Activated CD4-positive, alpha-beta T cell treated with anti-CD3 and anti-CD28 coated beads, Interleukin-2, amount 50 U/mL, for 4 hours (primary cell): Measurements from ENCODE around the gene CD300LD.
"Not testable (repeated sequence)": the region's sequence is repeated elsewhere in the genome, so short reads cannot be mapped to it uniquely, and the experiment has no call there.

Experiments
- DNase-seq, 2 experiments: peaks; one replicate each; pipeline ENCODE4 v3.0.0-alpha.2; 2020

Gene CD300LD

DNA sequence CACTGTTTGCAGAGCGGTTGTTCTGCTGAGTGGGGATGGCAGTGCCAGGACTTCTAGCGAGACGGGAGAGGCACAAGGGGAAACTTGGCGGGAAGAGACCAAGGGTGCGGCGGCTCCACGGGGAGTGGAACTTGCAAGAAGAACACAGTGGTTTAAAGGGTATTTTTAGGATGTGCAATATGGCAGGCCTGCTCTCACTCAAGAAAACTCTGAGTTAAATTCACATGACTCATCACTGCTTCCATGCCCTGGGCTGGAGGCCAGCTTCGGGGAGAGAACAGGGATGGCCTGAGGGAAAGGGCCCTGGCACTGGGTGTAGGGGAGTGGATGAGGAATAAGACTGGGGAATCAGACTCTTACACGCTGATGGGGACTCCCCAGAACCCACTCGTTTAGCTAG lies 13.3 kb upstream of the CD300LD start:
- no peak for DNase-seq

DNA sequence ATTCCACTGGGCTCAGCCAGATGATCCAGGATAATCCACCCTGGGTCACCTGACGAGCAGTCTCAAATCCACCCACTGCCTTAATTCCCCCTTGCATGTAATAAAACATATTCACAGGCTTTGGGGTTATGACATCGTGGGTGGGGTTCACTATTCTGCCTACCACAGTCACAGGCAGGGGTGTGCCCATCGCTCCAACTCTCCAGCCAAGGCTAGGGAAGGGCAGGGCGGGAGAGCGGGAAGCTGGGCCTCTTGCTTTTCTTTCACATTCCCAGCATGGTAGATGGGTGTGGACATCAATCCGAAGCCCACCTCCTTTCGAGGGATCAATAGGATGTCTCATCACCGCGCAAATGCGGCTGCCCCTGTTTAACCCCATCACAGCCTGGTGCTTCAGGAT lies 12.7 kb upstream of the CD300LD start:
- DNase-seq = no peak

DNA sequence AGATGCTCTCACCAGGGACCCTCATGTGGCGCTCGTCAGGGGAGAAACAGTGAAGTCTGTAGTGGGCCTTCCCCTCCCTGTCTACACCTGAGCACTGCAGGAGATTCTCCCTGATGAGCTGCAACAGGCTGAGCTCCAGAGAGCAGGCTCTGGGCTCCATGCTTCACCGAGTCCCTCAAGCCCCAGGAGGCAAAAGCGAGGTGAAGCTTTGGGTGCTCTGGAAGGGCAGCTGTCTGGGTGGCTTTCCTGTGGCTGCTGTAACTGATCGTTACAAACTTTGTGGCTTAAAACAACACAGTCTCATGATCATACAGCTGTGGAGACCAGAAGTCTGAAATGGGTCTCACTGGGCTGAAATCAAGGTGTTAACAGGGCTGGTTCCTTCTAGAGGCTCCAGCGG lies 12.1 kb upstream of the CD300LD start:
- no peak for DNase-seq

DNA sequence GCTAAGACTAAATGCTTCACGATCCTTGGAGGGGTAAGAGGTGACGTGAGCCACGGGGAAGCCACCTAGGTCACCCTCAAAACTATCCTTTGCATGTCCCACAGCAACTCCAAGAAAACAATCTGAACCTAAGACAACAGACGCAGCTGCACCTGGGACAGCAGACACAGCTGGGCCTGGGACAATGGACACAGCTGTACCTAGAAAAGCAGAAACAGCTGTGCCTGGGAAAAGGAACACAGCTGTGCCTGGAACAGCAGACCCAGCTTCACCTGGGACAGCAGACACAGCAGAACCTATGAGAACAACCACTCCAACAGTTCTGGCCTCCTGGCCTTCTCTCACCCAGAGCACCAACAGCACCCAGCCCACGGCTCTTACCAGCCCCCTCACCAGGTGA lies 11.7 kb upstream of the CD300LD start:
- no peak for DNase-seq

DNA sequence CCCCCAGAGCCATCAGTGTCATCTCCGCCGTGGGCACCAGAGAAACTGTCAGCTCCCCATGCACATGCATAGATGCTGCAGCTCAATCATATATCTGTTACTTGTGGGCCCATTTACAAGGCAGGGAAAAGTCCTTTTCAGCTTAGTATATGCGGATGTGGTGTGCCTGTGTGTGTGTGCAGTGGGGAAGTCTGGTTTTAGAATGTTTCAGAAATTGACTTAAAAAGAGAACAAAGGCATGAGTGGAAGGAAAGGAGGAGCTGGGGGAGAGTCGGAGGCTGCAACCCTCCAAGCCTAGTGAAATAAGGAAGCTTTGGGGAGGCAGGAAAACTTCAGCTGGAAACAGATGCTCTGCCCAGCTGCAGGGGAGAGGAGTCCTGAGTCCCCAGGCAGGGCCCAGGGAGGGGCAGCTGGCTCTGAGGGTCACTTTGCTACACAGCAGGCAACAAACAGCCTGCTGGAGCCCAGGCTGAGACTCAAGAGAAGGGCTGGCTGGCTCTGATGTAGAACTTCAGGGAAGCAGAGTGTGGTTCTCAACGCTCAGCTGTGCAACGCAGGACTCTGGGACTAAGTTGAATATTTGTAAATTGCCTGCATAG lies 11.1 kb upstream of the CD300LD start:
- DNase-seq = no peak

DNA sequence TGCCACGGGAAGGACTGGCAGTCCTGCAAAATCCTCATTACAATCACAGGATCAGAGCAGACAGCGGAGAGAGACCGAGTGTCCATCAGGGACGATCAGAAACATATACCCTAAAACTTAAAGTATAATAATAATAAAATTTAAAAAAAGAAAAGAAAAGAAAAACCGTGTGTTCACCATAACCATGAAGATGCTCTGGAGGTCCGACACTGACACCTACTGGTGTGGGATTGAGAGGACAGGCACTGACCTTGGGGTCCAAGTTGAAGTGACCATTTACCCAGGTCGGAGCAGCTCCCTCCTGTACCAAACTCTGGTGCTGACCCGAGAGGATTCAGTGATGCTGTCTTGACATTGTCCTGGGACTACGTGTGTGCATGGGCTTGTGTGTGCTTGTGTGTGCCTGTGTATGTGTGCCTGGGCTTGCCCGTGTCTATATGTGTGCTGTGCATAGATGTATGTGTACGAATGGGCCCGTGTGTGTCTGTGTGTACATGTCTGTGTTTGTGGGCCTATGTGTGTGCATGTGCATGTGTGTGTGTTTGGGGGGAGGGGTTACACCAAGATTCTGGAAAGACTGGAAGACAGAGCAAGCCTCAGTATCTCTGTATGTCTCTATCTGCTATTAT lies 10.0 kb upstream of the CD300LD start:
- peak in 1 of 2 experiments; percentile 5 for DNase-seq

DNA sequence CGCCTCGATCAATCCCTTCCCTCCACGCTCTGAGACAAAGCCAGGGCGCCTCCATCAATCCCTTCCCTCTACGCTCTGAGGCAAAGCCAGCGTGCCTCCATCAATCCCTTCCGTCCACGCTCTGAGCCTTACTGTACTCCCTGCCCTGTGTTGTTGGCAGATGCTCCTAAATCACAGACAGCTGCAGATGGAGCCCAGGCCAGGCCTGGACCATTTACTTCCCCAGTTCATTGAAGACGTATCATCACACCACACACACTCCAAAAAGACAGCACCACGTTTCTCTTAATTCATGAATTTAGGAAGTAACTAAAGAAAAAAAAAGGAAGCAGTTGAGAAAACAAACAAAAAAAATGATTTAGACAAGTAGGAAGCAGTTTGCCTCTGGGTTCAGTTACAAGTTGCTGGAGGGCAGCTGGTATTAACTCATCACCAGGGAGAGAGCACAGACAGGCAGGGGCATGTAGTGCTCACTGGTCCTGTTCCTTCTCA lies 7.4 kb upstream of the CD300LD start:
- DNase-seq = no peak

DNA sequence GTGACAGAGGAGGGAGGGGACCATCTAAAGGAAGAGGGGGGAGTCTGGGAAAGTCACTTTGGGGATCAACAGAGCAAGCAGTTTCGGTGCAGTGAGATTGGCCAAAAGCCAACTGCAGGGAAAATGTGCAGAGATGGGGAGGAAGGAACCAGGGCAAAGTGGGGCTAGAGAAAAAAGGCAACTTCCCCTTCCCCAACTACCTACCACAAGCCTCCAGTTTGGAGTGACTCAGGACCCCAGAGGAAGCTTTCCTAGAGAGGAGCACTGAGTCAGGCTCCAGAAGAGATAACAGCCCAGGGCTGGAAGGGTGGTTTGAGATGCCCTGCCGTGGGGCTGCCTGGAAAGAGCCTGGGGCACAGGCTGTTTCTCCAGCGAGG lies 6.9 kb upstream of the CD300LD start:
- DNase-seq = no peak

DNA sequence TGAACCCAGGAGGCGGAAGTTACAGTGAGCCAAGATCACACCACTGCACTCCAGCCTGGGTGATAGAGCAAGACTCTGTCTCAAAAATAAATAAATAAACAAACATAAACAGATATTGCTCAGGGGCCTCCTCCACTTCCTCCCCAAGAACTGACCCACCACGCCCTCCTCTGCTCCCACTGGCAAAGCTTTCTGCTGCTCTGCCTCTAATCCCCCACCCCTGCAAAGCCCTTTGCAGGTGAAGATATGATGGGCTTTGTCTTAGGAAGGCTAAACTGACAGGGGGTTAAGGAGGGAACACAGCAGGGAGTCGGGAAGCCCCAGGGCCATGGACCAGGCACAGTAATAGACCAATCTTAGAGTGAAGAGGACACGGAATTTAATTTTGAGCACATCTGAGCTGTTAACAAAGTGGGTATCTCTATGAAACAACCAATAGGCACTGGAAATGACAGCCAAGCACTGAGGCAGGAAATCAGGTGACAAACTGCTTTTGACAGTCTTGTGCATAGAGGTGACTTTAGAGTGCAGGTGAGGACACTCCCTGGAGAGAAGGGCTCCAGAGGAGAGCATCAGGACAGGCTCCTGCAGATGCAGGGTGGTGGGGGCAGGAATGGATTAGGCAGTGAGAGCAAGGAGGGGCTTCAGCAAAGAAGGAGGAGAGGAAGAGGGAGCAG lies 6.4 kb upstream of the CD300LD start:
- no peak for DNase-seq

DNA sequence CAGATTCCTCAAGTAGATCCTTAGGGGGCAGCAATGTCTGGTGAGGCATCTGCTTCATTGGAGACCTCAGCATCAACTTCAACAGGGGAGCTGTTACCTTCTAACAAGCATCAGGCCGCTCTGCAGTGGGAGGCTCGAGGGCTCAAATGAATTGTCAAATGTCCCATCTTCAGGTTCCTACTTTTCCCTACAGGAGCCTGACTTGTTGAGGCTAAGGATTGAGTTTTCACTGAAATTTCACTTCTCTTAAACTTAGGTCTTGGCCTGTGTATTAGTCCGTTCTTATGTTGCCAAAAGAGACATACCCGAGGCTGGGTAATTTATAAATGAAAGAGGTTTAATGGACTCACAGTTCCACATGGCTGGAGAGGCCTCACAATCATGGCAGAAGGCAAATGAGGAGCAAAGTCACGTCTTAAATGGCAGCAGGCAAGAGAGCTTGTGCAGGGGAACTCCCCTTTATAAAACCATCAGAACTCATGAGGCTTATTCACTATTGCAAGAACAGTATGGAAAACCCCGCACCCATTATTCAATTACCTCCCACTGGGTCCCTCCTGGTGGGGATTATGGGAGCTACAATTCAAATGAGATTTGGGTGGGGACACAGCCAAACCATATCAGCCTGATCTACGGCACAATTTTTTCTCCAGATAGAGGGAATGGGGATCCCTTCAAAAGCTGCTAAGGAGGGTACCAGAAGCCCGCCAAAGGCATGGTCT lies 5.1 kb upstream of the CD300LD start:
- DNase-seq = no peak

DNA sequence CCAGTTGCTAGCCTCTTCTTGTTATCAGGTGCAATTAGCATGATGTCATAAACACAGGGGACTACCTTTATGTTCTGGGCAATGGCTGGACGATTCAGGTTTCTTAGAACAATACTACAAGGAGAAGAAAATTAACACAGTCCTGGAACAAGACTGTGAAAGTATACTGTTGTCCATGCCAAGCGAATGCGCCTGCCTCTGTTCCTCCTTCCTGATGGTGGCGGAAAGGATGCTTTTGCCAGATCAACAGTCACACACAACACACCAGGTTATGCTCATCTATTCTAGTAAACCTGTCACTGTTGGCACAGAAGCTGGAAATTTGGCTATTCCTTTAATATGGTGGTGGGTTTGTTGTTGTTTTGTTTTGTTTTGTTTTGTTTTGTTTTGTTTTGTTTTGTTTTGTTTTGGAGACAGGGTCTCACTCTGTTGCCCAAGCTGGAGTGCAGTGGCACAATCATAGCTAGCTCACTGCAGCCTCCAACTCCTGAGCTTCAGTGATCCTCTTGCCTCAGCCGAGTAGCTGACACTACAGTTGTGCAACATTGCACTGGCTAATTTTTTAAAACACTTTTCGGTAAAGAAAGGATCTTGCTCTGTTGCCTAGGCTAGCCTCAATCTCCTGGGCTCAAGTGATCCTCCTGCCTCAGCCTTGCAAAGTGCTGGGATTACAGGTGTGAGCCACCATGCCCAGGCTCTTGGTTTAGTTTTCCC lies 3.1 kb upstream of the CD300LD start:
- DNase-seq = no peak

DNA sequence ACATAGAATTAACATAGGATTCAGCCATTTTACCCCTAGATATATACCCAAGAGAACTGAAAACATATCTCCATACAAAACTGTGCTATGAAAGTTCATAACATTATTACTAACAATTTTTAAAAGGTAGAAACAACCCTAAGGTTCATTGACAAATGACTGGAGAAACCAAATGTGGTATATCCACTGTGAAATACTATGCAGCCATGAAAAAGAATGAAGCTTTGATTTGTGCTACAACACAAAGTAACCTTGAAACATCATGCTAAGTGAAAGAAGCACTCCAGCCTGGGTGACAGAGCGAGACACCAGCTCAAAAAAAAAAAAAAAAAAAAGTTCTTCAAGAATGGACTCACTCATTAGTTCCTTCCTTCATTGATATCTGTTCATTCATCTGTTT lies 580 bp downstream of the CD300LD start:
- no peak for DNase-seq

DNA sequence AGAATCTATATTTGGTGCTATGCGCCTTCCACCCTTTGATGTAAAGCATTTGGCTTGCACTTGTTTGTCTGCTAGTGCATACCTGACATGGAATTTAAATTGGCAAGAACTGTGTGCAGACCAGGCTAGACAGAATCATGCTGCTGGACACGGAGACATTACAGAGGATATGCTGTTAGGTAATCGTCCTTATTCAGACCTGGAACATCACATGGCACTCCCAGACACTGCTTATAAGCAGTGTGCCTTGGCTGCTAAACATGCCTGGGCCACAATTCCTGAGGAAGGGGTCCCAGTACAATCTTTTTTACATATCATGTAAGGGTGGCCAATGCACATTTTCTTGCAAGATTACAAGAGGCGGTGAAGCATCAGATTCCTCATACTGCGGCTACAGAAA lies 6.4 kb downstream of the CD300LD start:
- no peak for DNase-seq

DNA sequence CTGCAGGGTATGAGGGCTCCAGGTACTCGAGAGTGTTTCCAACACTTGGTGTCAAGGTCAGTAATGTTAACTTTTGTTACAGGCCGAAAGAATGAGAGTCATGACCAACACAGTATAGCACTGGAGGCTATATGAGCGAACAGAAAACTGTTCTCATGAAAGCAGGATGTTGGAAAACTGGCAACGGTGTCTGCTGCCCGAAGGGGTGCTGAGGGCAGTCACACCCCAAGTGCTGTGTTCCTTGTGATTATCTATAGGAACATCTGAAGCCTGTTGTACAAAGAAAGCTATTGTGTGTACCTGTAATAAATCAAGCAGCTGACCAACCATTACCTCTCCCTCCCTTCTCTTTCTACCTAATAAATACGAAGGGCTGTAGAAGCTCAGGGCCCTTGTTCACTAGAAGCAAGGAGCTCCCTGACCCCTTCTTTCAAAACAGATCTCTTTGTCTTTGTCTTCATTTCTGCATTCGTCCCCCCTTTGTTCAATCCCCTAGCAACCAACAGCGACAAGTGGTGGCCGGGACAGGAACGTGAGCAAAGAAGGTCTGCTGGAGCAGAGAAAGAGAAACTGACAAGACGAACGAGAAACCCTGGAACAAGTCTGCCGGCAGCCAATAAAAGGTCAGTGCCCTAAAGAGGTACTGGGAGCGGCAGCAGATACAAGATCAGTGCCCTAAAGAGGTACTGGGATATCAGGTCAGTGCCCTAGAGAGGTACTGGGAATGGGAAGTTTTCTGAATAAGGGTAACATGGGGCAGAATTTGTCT lies 7.6 kb downstream of the CD300LD start:
- DNase-seq = no peak

DNA sequence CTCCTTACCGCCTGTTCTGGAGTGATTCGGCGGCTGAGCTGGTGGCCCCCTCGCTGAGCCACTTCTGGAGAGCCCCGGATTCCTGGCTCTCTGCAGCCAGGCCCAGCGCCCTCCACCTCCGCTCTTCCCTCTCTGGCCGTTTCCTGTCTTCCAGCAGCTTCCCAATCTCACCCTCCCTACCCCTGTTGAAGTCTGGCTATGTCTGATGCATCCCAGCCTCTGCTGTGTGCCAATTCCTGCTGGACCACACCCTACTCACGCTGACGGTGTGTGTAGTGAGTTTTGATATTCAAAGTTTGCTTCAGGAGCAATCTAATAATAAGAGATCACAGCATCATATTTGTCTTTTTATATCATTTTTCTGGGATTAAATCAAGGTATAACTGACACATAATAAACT lies 9.4 kb downstream of the CD300LD start:
- DNase-seq = no peak

DNA sequence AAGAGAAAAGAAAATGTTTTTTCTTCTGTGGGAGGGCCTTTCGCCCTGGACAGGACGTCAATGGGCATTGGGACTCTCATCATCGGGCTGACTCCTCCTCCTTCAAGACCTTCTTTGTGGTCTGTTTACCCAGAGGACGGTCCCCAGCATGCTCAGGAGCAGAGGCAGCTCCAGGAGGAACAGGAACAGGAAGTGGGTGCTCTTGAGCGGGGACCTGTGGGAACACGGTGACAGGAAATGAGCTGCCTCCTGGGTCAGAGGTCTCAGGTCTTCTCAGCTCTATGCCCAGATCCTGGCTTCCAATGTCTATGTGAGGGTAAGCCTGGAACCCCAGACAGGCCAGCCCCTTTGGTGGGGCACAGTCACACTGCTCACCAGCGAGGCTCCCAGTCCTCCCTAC lies 12.2 kb downstream of the CD300LD start:
- DNase-seq = no peak

DNA sequence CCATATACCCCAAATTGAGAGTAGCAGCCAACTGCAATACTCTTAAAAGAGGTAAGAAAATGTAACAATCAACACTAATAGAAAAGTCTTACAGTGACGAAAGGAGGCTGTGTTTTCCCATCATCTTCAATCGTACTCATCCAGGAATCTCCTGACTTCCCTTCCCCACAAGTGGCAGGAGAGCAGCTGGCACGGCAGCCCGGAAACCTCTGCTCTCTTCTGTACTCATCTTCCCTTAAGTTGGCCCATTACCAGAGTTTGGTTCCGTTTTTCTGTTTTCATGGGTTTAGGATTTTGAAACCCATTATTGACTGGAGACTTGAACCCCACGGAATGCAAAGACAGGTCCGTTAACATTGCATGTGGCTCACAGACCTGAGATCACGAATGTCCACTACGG lies 13.1 kb downstream of the CD300LD start:
- DNase-seq = no peak

DNA sequence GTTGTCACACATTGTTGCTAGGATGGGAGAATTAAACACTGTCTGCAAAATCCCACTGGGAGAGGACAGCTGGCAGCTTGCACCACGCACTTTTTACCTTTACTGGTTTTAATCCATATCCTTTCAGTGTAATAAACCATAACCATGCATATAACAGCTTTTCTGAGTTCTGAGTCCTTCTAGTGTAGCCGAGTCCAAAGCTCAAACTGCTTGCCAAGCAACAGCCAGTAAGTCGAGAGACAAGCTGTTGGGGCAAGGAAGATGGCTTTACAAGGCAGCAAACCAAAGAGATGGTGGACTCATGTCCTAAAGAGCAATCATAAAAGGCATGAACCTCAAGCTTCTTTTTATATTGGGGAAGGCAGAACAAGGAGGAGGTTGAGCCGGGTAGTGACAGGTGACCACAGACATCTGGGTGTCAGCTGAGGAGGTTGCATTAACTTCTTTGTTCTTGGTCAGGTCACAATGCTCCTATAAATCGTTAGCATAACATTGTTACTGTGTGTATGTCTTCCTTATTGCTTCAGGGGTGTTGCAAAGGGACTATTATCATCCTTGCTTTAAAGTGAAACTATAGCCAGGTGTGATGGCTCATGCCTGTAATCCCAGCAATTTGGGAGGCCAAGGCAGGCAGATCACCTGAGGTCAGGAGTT lies 17.5 kb downstream of the CD300LD start:
- DNase-seq = no peak

DNA sequence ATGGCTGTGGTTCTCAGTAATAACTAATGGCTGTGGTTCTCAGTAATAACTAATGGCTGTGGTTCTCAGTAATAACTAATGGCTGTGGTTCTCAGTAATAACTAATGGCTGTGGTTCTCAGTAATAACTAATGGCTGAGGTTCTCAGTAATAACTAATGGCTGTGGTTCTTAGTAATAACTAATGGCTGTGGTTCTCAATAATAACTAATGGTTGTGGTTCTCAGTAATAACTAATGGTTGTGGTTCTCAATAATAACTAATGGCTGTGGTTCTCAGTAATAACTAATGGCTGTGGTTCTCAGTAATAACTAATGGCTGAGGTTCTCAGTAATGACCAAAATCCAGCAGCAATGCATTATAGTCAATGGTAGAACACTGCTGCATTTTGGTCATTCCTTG lies 18.4 kb downstream of the CD300LD start:
- not testable (repeated sequence) for DNase-seq

DNA sequence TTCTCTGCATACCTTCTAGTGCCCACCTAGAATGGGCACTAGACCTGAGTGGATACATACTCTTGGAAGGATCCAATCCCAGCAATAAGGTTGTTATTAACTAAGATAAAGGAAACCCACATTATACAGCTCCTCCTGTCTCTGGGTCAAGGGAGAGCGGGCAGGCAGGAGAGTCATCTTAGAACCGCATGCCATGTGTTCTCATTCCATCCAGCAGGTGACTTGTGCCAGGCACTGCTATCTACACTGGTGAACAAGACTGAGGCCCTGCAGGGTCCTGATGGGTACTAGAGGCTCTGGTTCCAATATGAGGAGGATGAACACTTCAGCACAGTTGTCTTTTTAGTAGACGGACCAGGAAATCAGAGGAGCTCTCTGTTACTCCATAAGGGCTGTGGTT lies 18.9 kb downstream of the CD300LD start:
- no peak for DNase-seq

DNA sequence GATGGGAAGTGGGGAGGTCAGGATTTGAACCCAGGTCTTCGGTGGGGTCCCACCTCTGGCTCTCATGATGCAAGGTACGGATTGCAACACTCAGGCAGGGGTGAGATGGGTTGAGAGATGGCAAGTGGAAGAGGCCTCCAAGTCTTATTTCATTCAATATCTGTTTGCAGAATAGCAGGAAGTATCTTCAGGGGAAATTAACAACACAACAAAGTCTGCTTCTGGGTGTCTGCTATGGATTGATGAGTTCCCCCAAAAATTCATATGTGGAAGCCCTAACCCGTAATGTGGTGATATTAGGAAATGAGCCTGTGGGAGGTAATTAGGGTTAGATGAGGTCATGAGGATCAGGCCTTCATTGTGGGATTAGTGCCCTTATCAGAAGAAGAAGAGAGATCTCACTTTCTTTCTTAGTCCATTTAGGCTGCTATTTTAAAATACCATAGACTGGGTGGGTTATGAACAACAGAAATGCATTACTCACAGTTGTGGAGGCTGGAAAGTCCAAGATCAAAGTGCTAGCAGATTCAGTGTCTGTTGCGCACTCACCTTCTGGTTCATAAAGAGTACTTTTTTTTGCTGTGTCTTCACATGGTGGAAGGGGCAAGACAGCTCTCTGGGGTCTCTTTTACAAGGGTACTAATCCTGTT lies 20.3 kb downstream of the CD300LD start:
- no peak for DNase-seq
